GM19452 (cell line): ENCODE results near the gene SPRYD7.
"Not testable (repeated sequence)": the region's sequence is repeated elsewhere in the genome, so short reads cannot be mapped to it uniquely, and the experiment has no call there.

ENCODE experiments used
- ATAC-seq: cut with Tn5 transposase; IDR thresholded peaks from one replicate; pipeline ENCODE4 v1.9.1; 2021; ENCODE audit not compliant: unreplicated experiment

Gene SPRYD7

DNA sequence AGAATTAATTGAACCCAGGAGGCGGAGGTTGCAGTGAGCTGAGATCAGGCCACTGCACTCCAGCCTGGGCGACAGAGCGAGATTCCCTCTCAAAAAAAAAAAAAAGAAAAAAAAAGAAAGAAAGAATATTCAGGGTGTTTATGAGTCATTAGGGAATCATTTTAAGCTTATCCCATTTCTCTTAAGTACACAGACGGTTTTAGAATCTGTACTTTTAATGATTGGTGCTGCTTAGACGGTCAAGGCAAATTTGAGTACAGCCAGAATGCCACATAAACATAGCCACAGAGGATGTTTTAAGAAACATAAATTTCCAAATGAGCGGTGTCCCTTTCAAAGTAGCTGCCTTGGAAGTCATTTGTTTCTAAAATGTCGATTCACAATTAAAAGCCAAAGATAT lies 2.6 kb downstream of the SPRYD7 start:
- ATAC-seq = no peak

DNA sequence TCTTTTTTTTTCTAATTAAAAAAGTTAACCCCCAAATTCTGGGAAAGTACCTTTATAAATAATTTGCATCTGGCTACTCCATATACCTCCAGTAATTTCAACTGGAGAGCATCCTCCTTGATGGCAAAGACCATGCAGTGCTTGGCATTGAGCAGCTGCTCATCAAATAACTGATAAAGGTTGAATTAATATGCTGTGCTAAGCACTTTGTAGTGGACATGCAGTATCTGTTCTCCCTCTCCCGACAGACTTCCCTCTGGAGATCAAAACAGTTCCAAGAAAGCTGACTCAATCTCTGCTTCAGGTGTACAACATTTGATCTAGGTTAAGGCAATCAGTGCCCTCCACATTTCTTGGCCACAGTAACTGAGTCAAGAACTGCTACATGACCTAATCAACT lies 3.3 kb downstream of the SPRYD7 start:
- no peak for ATAC-seq

DNA sequence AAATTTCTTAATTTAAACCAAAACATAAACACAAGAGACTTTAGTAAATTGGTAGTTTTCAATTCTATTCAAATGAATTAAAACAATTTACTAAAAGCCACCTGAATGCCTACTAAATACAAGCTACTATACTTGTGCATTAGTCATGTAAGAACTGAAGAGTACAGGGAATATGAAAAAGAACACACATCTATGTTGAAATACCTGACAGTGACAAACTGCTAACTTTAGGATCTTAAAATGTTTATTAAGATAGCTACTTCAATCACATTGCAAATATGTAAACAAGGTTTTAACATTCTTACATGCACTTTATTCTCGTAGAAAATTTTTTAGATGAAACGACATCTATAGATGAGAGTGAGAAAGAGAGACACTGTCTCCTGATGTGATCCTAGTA lies 4.1 kb downstream of the SPRYD7 start:
- no peak for ATAC-seq

DNA sequence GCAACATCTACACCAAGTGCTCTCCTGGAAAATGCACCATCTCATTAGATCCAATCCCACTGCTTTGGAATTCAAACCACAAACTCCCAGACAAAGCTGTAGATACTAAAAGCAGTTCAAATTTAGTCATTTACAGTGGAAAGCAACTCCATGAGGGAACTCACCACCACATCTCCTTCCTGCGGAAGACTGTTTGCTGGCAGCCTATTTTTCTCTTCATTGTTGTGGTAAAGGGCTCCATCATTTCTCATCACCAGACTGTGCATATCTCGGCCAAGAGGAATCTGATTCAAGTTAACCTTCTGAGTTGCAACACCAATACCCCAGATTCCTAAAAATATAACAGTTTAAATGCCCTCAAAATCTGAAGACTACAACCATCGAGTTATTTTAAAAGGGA lies 8.4 kb downstream of the SPRYD7 start:
- no peak for ATAC-seq

DNA sequence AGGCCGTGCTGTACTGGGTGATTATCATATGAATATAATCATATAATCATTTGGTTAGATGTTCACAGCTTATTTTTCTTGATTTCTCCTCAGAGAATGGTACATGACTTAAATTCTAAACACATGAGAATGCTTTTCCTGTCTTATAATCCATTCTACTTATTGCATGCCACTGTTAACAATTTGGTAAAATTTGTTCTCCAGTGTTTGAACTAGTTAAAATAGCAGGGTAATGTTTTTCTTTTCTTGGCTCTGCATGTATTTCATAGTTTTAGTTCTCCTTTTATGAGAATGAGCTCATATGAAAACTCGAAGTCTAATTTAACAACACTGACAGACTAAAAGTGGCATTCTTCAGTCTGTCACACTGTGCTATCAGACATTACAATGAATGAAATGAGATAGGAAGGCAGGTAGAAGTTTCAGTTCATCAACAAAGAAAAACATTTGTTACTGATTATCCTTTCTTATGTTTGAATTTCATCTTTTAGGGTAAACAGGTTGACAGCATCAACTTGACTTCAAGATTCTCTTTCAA lies 10.2 kb downstream of the SPRYD7 start:
- ATAC-seq = no peak

DNA sequence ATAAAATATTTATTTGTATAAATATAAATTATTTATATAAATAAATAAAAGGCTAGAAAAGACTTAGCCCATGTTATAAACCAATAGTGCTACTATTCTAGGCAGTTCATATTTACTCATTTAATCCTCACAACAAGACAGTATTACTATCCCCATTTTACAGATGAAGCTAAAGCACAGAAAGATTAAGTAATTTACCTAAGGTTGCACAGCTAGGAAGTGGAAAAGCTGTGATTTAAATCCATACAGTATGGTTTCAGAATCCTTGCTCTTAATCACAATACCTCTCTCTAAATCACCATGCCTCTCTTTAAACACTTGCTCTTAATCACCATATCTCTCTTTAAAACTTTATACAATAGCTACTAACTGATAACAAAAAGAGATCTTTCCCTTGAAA lies 13.8 kb downstream of the SPRYD7 start:
- no peak for ATAC-seq

DNA sequence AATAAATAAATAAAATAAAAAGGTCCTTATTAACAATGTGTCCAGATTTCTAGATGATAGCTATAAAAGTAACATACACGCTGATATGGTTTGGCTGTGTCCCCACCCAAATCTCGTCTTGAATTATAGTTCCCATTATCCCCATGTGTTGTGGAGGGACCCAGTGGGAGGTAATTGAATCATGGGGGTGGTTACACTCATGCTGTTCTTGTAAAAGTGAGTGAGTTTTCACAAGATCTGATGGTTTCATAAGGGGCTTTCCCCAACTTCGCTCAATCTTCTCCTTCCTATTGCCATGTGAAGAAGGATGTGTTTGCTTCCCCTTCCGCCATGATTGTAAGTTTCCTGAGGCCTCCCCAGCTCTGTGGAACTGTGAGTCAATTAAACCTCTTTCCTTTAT lies 15.2 kb downstream of the SPRYD7 start:
- ATAC-seq = not testable (repeated sequence)

DNA sequence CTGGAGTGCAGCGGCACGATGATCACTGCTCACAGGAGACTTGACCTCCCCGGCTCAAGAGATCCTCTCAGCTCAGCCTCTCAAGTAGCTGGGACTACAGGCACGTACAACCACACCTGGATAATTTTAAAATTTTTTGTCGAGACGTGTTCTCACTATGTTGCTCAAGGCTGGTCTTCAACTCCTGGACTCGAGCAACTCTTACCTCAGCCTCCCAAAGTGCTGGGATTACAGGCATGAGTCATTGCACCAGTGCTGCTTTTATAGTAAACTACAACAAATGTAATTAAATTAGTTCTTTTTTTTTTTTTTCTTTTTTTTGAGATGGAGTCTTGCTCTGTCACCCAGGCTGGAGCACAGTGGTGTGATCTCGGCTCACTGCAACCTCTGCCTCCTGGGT lies 18.0 kb downstream of the SPRYD7 start:
- not testable (repeated sequence) for ATAC-seq

DNA sequence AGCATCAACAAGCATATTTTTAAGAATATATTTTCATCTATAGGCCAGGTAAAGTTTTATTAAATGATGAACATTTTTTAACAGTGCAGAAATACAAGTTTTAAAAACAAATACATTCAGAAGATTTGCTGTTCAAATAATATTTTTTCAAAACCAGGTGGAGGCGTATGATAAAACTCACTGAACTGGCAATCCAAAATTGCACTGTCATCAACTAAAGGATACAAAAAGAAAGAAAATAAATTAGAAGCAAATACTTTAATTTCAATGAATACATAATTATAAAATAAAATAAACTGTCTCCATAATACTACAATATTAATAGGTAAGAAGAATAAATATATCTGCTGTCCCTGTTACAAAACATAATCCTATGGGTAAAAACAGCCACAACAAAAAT lies 21.2 kb downstream of the SPRYD7 start:
- ATAC-seq = no peak

DNA sequence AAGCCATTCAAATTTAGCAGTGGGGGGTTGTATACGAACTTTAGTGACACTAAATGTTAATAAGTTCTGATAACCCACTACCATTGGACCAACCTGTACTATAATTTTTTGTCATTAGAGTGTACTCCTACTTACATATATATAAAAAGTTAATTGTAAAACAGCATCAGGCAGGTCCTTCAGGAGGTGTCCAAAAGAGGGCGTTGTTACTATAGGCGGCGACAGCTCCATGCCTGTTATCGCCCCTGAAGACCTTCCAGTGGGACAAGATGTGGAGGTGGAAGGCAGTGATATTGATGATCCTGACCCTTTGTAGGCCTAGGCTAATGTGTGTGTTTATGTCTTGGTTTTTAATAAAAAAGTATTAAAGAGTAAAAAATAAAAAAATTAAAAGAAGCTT lies 27.5 kb downstream of the SPRYD7 start:
- no peak for ATAC-seq

DNA sequence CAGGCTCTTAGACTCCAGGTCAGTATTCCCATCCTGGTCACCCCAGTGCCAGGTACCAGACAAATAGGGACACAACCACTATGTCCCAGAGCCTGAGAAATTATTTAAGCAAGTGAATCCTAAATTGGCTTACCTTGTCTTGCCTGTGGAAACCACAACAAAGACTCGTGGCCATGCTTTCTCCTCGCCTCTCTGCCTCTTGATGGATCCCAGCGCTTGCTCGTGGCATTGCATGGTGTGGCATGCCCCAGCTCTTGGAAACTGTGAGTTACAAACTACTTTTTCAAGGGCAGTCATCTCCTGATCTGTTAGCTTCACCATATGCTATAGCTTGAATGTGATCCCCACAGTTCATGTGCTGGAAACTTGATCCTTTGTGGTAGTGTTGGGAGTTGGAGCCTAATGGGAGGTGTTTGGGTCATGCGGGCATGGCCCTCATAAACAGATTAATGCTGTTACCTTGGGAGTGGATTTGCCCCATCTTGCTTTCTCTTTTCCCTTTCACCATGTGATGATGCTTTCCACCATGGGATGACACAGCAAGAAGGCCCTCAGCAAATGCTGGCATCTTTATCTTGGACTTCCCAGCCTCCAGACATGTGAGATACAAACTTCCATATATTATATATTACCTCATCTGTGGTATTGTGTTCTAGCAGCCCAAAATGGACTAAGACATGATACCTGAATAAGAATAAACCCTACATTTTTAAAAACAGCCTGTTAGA lies 31.2 kb downstream of the SPRYD7 start:
- no peak for ATAC-seq

DNA sequence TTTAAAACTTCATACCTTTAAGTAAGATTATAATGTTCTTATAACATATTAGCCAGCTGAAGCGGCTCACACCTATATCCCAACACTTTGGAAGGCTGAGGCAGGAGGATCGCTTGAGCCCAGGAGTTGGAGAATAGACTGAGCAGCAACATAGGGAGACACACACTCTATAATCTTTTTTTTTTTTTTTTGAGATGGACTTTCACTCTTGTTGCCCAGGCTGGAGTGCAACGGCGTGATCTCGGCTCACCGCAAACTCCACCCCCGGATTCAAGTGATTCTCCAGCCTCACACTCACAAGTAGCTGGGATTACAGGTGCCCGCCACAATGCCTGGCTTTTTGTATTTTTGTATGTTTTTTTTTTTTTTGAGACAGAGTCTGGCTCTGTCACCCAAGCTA lies 37.3 kb downstream of the SPRYD7 start:
- no peak for ATAC-seq

DNA sequence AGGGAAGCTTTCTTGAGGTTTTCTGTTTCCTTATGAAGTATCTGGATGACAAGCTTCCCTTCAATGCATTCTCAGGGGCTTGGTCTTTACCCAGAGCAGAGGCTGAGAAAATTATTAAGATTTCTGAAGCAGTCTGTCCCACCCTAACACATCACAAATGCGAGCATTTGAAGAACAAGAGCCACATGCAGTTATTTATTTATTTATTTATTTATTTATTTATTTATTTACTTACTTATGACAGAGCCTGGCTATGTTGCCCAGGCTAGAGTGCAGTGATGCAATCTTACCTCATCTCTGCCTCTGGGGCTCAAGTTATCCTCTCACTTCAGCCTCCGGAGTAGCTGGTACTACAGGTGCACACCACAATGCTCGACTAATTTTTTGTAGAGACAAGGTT lies 38.4 kb downstream of the SPRYD7 start:
- no peak for ATAC-seq

DNA sequence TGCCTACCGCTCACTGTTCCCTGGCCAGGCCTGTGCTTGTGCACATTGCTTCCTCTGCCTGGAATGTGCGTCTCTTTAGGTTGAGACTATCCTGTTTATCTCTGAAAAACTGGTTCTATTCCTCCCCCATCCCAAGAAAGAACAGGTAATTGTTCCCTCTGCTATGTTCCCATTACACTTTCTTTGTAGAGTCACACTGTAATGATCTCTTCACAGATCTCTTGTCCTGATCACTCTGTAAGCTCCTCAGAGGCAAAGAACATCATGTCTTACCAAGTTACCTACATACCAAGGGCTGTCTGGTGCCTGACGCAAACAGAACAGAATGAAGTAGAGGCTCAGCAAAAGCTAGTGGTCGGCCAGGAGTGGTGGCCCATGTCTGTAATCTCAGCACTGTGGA lies 40.3 kb downstream of the SPRYD7 start:
- no peak for ATAC-seq

DNA sequence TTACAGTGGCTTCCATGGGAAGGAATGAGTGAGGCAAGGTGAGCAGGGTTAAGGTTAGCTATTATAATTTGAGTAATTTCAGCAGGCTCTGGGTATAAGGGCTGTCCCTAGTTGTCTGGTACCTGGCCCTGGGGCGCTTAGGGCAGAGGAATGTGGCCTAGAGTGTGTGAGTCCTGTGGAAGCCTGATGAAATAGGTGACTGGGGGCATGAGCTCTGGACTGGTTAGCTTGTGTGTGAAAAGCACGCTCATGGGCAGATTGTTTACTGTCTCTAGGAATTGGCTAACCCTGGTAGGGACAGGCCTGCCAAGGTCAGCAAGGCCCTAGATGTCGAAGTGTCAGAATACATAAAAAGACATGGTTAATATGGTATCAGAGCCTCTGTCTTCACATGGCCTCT lies 42.5 kb downstream of the SPRYD7 start:
- ATAC-seq = no peak

DNA sequence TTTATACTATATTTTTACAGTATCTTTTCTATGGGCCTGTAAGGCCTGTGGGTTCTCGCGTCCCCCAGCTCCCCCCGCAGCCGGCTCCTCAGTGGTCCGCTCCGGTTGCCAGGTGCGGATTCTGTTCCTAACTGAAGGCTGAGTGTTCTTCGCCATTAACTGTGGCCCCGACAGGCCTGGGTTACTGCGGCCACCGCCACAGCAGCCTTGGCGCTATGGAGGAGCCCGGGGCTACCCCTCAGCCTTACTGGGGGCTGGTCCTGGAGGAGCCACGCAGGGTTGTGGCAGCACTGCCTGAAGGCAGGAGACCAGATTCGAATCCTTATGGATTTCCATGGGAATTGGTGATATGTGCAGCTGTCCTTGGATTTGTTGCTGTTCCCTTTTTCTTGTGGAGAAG lies 45.8 kb downstream of the SPRYD7 start:
- no peak for ATAC-seq

DNA sequence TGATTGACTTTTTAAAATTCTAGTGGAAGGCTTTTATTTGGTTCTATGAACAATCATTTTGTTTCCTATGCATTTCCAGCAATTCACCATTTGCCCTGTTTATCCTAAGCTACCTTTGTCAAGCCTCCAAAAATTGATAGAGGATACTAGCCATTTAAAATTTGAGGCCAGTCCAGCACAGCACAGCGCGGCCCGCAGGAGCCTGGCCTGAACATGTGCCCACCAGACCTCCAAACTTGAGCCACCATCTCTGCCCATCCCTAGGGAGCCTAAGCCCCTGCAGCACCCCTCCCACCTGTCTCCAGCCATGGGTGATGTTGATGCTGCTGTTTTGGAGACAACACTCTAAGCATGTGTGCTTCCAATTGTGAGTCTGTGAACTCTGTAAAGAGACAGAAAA lies 57.5 kb downstream of the SPRYD7 start:
- no peak for ATAC-seq

DNA sequence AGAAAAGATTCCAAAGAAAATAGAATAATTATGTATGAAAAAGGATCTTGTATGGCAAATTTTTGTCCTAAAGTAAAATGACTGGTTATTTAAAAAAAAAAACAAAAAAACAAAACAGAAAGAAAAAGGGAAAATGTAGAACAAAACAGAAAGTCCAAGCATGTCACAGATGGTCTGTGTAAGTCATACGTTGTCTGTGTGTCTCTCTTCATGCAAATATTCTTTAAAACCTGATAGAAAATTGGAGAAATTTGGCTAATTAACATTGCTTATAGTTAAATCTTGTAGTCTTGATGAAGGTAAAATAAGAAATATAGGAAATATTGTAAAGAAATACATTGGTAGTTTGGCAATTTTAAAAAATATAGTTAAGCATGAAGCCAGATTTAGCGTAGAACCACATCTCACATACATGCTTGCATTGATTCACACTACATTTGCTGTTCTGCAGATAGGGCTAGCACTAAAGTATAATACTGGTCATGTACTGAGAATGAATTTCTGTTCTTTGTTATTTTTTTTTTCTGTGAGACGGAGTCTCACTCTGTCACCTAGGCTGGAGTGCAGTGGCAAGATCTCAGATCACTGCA lies 58.4 kb downstream of the SPRYD7 start:
- no peak for ATAC-seq

DNA sequence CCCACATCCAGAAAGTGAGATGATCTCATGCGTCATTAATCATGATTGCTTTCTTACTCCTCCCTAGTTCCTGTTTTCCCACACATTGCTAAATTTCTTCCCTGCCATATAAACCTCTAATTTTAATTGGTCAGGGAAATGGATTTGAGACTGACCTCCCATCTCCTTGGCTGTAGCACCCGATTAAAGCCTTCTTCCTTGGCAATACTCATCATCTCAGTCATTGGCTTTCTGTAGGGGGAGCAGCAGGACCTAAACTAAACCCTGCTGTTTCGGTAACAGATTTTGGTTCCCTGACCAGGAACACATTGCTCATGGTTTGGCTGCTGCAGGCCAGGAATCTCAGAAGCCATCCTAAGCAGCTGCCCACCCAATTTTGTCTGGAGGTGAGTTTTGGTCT lies 61.7 kb downstream of the SPRYD7 start:
- ATAC-seq = no peak

DNA sequence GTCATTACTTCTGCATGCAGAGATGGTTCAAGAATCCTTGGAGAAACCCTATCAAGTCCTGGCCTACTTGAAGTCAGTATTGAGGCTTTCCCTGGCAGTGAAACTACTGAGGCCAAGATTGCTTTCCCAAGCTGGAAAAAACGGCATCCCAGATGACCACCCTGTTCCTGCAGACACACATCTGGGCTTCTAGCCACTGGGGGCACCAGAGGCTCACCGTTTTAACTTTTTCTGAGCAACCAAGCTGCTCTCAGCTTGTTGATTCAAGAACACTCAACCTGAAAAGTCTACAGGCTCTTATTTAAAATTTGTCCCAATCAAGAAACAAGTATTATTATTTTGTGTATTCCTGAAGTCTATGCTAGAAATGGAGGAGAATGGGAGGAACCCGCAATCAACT lies 66.6 kb downstream of the SPRYD7 start:
- no peak for ATAC-seq

DNA sequence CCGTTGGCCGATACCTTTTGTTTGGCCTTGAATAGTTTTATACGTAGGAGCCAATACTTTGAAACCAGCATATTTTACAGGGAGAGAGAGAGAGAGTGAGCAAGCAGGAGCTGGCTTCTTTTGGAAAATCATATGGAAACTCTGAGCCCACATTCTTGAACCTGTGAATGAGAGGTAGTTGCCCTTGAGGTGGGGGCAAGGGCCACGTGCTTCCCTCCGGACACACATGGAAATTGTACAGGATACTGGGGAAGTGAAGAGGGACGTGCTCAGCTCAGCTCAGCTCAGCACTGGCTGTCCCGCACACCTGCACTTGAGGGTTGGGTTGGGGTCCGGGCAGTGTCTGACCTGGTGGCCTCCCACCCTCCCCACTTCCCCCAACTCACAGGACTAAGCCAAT lies 68.3 kb downstream of the SPRYD7 start:
- ATAC-seq = no peak

DNA sequence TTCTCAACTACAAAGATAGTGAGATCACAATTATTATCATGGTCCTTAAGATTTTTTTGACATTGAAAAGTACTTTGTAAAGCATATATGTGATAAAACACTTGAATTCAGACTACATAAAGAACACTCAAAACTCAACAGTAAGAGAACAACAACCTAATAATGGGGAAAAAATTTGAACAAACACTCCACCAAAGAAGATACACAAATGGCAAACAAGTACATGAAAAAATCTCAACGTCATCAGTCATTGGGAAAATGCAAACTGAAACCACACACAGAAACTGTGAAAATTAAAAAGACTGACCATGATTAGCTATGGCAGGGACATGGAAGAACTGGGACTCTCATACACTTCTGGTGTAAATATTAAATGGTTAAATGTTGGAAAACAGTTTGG lies 70.9 kb downstream of the SPRYD7 start:
- no peak for ATAC-seq

DNA sequence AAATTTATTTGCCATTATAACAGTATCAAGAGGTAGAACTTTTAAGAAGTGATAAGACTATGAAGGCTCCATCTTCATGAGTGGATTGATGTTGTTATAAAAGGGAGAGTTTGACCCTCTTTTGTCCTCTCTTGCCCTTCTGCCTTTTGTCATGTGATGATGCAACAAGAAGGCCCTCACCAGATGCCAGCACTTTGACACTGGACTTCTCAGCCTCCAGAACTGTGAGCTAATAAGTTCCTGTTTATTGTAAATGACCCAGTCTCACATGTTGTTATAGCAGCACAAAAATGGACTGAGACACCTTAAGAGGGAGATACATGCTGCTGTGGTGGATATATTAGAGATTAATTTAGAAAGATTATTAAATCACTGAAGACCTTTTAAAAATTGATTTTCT lies 71.6 kb downstream of the SPRYD7 start:
- no peak for ATAC-seq
